ENCODE results near the gene NPPB.

Gene NPPB

DNA sequence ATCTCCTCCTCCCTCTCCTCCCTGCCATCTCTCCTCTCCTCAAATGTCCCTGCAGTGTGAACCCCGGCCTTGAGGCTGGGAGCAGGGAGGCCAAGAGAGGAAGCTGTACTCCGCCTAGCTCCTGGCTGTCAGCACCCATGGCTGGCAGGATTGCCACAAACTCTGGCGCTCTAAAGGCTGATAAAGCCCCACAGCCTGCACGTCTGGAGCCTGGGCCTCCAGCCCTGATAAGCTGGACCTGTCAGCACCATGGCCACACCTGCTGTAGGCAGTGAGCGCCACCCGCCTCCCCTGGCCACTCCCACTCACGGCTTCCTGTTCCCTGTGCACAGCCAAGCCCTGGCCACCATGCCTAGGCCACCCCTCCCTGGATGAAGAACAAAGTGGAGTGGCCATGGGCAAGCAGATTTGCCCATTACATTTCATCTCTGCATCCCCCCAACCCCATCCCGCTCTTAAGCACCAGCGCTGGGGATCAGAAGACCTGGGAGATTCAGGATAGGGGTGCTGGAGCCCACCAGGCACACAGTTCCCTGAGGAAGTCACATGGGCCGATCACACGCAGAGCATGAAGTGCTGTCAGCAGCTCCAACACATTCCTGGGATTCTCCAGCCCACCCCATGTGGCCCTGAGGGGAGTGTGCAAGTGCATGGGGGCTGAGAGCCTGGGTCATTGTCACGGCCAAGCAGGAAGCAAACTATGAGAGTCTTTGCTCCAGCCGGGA is 24.2 kb upstream of the NPPB start:
- no peak overlapping the region for H3K4me3 ChIP-seq (replicated peaks; ENCODE audit: insufficient read depth, low read length)
- H3K27me3 ChIP-seq (ENCODE audit: insufficient read depth, poor library complexity, severe bottlenecking), result no peaks in the 10 kb centered on the region
- H3K27ac ChIP-seq (replicated peaks), result no peak overlapping the region
- TF ChIP-seq SPI1 (IDR thresholded peaks at IDR 0.05; ENCODE audit: borderline replicate concordance, low read depth), result 0 out of 2 replicates have a peak, but pooled peaks have one; percentile 5
- no peak for TF ChIP-seq POLR2AphosphoS5 (IDR thresholded peaks at IDR 0.05; ENCODE audit: low read depth)
- TF ChIP-seq, protein P1, sequence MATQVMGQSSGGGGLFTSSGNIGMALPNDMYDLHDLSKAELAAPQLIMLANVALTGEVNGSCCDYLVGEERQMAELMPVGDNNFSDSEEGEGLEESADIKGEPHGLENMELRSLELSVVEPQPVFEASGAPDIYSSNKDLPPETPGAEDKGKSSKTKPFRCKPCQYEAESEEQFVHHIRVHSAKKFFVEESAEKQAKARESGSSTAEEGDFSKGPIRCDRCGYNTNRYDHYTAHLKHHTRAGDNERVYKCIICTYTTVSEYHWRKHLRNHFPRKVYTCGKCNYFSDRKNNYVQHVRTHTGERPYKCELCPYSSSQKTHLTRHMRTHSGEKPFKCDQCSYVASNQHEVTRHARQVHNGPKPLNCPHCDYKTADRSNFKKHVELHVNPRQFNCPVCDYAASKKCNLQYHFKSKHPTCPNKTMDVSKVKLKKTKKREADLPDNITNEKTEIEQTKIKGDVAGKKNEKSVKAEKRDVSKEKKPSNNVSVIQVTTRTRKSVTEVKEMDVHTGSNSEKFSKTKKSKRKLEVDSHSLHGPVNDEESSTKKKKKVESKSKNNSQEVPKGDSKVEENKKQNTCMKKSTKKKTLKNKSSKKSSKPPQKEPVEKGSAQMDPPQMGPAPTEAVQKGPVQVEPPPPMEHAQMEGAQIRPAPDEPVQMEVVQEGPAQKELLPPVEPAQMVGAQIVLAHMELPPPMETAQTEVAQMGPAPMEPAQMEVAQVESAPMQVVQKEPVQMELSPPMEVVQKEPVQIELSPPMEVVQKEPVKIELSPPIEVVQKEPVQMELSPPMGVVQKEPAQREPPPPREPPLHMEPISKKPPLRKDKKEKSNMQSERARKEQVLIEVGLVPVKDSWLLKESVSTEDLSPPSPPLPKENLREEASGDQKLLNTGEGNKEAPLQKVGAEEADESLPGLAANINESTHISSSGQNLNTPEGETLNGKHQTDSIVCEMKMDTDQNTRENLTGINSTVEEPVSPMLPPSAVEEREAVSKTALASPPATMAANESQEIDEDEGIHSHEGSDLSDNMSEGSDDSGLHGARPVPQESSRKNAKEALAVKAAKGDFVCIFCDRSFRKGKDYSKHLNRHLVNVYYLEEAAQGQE (IDR thresholded peaks at IDR 0.05; ENCODE audit: insufficient replicate concordance, low read depth), result no peak
- peak in 1 of 2 experiments; percentile 59 for DNase-seq (ENCODE audit: low read depth in 1 of 2, low spot score in 1 of 2)

DNA sequence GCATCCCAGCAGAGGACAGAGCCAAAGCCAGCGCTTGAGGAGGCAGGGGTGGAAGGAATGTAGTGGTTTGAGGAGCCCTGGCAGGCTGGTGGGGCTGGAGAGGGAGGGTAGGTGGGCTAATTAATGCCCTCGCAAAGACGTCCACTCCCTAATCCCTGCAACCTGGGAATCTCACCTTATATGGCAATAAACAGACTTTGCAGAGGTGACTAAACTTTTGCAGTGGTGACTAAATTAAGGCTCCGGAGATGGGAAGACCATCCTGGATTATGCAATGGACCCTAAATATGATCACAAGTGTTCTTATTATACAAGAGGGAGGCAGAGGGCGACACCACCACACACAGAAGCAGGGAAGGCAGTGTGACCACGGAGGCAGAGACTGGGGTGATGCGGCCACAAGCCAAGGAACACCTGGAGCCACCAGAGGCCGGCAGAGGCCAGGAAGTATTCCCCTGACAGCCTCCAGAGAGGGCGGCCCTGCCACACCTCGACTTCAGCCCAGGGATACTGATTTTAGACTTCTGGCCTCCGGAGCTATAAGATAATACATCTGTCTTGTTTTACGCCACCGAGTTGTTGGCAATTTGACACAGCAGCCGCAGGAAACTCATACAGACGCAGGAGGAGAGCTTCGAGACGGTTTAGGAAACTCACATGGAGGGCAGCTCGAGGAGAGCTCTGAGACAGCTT is 23.1 kb upstream of the NPPB start:
- no peak for TF ChIP-seq POLR2AphosphoS5 (IDR thresholded peaks at IDR 0.05; ENCODE audit: low read depth)
- no peak for TF ChIP-seq GABPA (IDR thresholded peaks at IDR 0.05; ENCODE audit: low read depth)
- TF ChIP-seq SPI1 (IDR thresholded peaks at IDR 0.05; ENCODE audit: borderline replicate concordance, low read depth), result no peak
- TF ChIP-seq, protein P2, sequence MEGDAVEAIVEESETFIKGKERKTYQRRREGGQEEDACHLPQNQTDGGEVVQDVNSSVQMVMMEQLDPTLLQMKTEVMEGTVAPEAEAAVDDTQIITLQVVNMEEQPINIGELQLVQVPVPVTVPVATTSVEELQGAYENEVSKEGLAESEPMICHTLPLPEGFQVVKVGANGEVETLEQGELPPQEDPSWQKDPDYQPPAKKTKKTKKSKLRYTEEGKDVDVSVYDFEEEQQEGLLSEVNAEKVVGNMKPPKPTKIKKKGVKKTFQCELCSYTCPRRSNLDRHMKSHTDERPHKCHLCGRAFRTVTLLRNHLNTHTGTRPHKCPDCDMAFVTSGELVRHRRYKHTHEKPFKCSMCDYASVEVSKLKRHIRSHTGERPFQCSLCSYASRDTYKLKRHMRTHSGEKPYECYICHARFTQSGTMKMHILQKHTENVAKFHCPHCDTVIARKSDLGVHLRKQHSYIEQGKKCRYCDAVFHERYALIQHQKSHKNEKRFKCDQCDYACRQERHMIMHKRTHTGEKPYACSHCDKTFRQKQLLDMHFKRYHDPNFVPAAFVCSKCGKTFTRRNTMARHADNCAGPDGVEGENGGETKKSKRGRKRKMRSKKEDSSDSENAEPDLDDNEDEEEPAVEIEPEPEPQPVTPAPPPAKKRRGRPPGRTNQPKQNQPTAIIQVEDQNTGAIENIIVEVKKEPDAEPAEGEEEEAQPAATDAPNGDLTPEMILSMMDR (IDR thresholded peaks at IDR 0.05; ENCODE audit: insufficient read depth, low read length), result no peak
- TF ChIP-seq, protein P1 (IDR thresholded peaks at IDR 0.05; ENCODE audit: insufficient replicate concordance, low read depth), result no peak
- DNase-seq (ENCODE audit: low read depth in 1 of 2, low spot score in 1 of 2), result no peak
- Histone ChIP-seq H3K4me3 (replicated peaks; ENCODE audit: insufficient read depth, low read length) (no peak overlapping the region), H3K27ac (replicated peaks) (no peak overlapping the region), H3K27me3 (ENCODE audit: insufficient read depth, poor library complexity, severe bottlenecking) (no peaks in the 10 kb centered on the region)

DNA sequence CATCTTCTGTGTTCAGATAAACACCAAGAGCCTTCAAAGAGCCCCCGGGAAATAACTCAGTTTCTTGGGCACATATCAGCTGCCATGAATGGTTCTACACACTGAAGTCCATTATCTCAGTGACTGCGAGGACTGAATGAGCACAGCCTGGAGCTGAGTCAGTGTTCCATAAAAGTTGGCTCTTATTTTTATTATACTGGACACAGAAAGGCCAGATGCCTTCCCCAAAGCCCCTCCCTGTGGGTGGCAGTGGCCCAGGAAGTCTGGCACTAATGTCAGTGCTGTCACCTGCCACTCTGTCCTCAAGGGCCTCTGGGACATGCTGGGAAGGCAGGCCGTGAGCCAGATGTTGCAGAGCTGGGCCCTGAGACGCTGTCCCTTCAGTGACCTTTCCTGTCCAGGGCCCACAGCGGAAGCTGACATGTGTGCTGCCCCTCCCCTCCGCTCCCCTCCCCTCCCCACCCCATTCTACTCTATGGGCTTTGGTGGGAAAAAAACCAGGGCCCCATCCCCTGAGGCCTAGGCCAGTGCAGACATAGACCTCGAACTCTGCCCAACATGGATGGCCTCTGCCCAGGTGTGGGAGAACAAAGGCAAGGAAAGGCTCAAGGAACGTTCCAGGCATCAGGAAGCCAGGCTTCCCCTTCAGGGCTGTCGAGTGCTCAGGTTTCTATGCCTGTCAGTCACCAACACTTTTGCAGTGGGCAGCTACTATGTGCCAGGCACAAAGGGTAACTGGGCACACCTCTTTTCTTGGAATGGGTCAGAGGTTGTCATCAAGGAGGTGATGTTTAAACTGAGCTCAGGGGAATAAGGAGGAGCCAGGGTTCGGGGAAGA is 22.4 kb upstream of the NPPB start:
- Histone ChIP-seq H3K4me3 (replicated peaks; ENCODE audit: insufficient read depth, low read length) (no peak overlapping the region), H3K27ac (replicated peaks) (no peak overlapping the region), H3K27me3 (ENCODE audit: insufficient read depth, poor library complexity, severe bottlenecking) (no peaks in the 10 kb centered on the region)
- no peak for DNase-seq (ENCODE audit: low read depth in 1 of 2, low spot score in 1 of 2)
- TF ChIP-seq, protein P2 (IDR thresholded peaks at IDR 0.05; ENCODE audit: insufficient read depth, low read length), result no peak
- TF ChIP-seq GABPA (IDR thresholded peaks at IDR 0.05; ENCODE audit: low read depth), result no peak
- no peak for TF ChIP-seq SPI1 (IDR thresholded peaks at IDR 0.05; ENCODE audit: borderline replicate concordance, low read depth)
- no peak for TF ChIP-seq POLR2AphosphoS5 (IDR thresholded peaks at IDR 0.05; ENCODE audit: low read depth)
- TF ChIP-seq, protein P1 (IDR thresholded peaks at IDR 0.05; ENCODE audit: insufficient replicate concordance, low read depth), result no peak
